Smooth muscle cell (in vitro differentiated cells): ENCODE data around the gene UROC1. TPM values are rescaled to one million over a fixed set of nuclear protein-coding genes. Genes with fewer than 3 reads are reported as not detected.

Source experiments
- DNase-seq: peaks from one replicate; lab custom pipeline; 2025; ENCODE audit not compliant: unreplicated experiment; lab: John Stamatoyannopoulos, UW
- H2AFZ ChIP-seq: fragments of 200-600 bp; sonication (generic); 2 replicates; pipeline ENCODE4 v1.6.0; 2016; ENCODE audit warnings: antibody characterized with exemption, low read depth, mild to moderate bottlenecking
- H3F3A ChIP-seq: fragments of 200-600 bp; sonication (generic); 2 replicates; pipeline ENCODE4 v1.6.0; 2017; ENCODE audit warnings: antibody characterized with exemption, low read depth
- H3K27ac ChIP-seq: fragments of 200-600 bp; sonication (generic); 2 replicates; pipeline ENCODE4 v1.5.1; 2016; ENCODE audit warnings: low read depth, mild to moderate bottlenecking
- H3K27me3 ChIP-seq: fragments of 200-600 bp; sonication (generic); 2 replicates; pipeline ENCODE4 v1.6.1; 2016; ENCODE audit warnings: low read depth, mild to moderate bottlenecking
- H3K36me3 ChIP-seq: fragments of 200-600 bp; sonication (generic); 2 replicates; pipeline ENCODE4 v1.5.1; 2016; ENCODE audit warnings: low read depth
- H3K4me1 ChIP-seq: fragments of 200-600 bp; sonication (generic); 2 replicates; pipeline ENCODE4 v1.5.1; 2016; ENCODE audit warnings: low read depth
- H3K4me2 ChIP-seq: fragments of 200-600 bp; sonication (generic); 2 replicates; pipeline ENCODE4 v1.6.0; 2016; ENCODE audit warnings: mild to moderate bottlenecking
- H3K4me3 ChIP-seq: fragments of 200-600 bp; sonication (generic); 2 replicates; pipeline ENCODE4 v1.5.1; 2016; ENCODE audit warnings: mild to moderate bottlenecking
- H3K79me2 ChIP-seq: fragments of 200-600 bp; sonication (generic); 2 replicates; pipeline ENCODE4 v1.6.0; 2016; ENCODE audit warnings: low read depth, mild to moderate bottlenecking
- H3K9ac ChIP-seq: fragments of 200-600 bp; sonication (generic); 2 replicates; pipeline ENCODE4 v1.6.0; 2016; ENCODE audit warnings: low read depth
- H3K9me3 ChIP-seq: fragments of 200-600 bp; sonication (generic); replicated peaks from 2 replicates; pipeline ENCODE4 v1.5.1; 2016; ENCODE audit warnings: low read depth
- H4K20me1 ChIP-seq: fragments of 200-600 bp; sonication (generic); 2 replicates; pipeline ENCODE4 v1.6.0; 2016; ENCODE audit warnings: low read depth
- CTCF ChIP-seq: fragments of 200-600 bp; sonication (generic); IDR thresholded peaks from 2 replicates; pipeline ENCODE4 v1.5.1; 2017; ENCODE audit warnings: borderline replicate concordance, mild to moderate bottlenecking, antibody characterized with exemption; ENCODE audit not compliant: insufficient read depth, poor library complexity, severe bottlenecking
- WGBS: methylation state at CpG from one replicate; pipeline ENCODE4 v1.1.7; 2016; ENCODE audit warnings: low lambda C conversion rate; 5-methylcytosine and 5-hydroxymethylcytosine counted together
- polyA plus RNA-seq: library from polyadenylated mRNA; unstranded; fragments of >200 nt; fragmentation: Nextera tagmentation; extraction: Ambion mirVana; gene quantifications from 2 replicates; pipeline ENCODE4 v1.2.1, GENCODE V29; 2016
- total RNA-seq: library from RNA; depleted of rRNA; stranded (reverse); fragments of >200 nt; gene quantifications from 2 replicates; pipeline ENCODE4 v1.2.3, GENCODE V29; 2014

Gene UROC1
- total and polyA plus RNA-seq, 2 experiments from 2014 or later, result not detected

GRCh38 chr3:126436826-126437717 is 80.5 kb downstream of the UROC1 start:
- Histone ChIP-seq H3K9ac (no peak overlapping the region), H4K20me1 (no peaks in the 10 kb centered on the region), H3F3A (no peaks in the 10 kb centered on the region), H3K79me2 (no peaks in the 10 kb centered on the region), H3K27me3 (no peaks in the 10 kb centered on the region), H3K27ac (no peak overlapping the region), H3K4me3 (no peak overlapping the region), H3K4me1 (peaks cover 3% of the 10 kb centered on the region), H3K4me2 (no peak overlapping the region), H3K9me3 (no peaks in the 10 kb centered on the region), H2AFZ (no peak overlapping the region), H3K36me3 (no peaks in the 10 kb centered on the region)
- TF ChIP-seq CTCF, result no peak
- no peak for DNase-seq
- WGBS, result 97% methylated on average over 18 of the region's 18 CpGs

GRCh38 chr3:126435456-126436315 is 81.9 kb downstream of the UROC1 start:
- DNase-seq, result no peak

GRCh38 chr3:126434931-126435411 is 82.6 kb downstream of the UROC1 start:
- Histone ChIP-seq H3K27ac (no peak overlapping the region), H3K9ac (no peak overlapping the region), H4K20me1 (no peaks in the 10 kb centered on the region), H2AFZ (no peak overlapping the region), H3K79me2 (no peaks in the 10 kb centered on the region), H3K27me3 (no peaks in the 10 kb centered on the region), H3K4me2 (no peak overlapping the region), H3K4me1 (no peaks in the 10 kb centered on the region), H3K36me3 (no peaks in the 10 kb centered on the region), H3K4me3 (no peak overlapping the region), H3F3A (no peaks in the 10 kb centered on the region), H3K9me3 (no peaks in the 10 kb centered on the region)
- DNase-seq, result no peak
- TF ChIP-seq CTCF, result no peak
- 95% methylated on average over 8 of the region's 8 CpGs for WGBS

More at GRCh38 chr3:126435456-126436315, 81.9 kb downstream of the UROC1 start:
- peaks cover under 1% of the 10 kb centered on the region for H3K4me1 ChIP-seq
- no peak overlapping the region for H3K4me3 ChIP-seq
- no peak overlapping the region for H3K27ac ChIP-seq
- no peak overlapping the region for H2AFZ ChIP-seq
- H3K79me2 ChIP-seq, result no peaks in the 10 kb centered on the region
- H3K9ac ChIP-seq, result no peak overlapping the region
- WGBS, result 95% methylated on average over 13 of the region's 14 CpGs
- no peaks in the 10 kb centered on the region for H4K20me1 ChIP-seq
- no peaks in the 10 kb centered on the region for H3K36me3 ChIP-seq
- H3F3A ChIP-seq, result no peaks in the 10 kb centered on the region
- TF ChIP-seq CTCF, result no peak
- H3K4me2 ChIP-seq, result no peak overlapping the region
- no peaks in the 10 kb centered on the region for H3K9me3 ChIP-seq
- H3K27me3 ChIP-seq, result no peaks in the 10 kb centered on the region
